OCI-LY7 (cell line): ENCODE data around the gene ATAD3C. TPM values are rescaled to one million over a fixed set of nuclear protein-coding genes. Genes with fewer than 3 reads are reported as not detected.
"Not testable (repeated sequence)": the region's sequence is repeated elsewhere in the genome, so short reads cannot be mapped to it uniquely, and the experiment has no call there.

Experiments used
- BruUV-seq: library from RNA; stranded (reverse); fragments of 400-500 nt; replicated peaks from 2 replicates; lab custom pipeline; 2021; lab: Mats Ljungman, UMichigan
- CTCF ChIA-PET: fragments of 300-600 bp; sonication (Branson Sonifier 250); formaldehyde crosslinking; loops from one replicate; lab custom pipeline; 2022; ENCODE audit warnings: antibody characterized with exemption; ENCODE audit not compliant: unreplicated experiment; lab: Charles Lee
- POLR2A ChIA-PET: fragments of 300-600 bp; sonication (Branson Sonifier 250); formaldehyde crosslinking; loops from one replicate; lab custom pipeline; 2022; ENCODE audit warnings: antibody characterized with exemption; lab: Charles Lee
- DNase-seq: peaks from one replicate; pipeline ENCODE4 v3.0.0-alpha.2; 2015; ENCODE audit warnings: low spot score
- H2AFZ ChIP-seq: fragments of 200-600 bp; sonication (generic), shearing (Covaris generic); 2 replicates; pipeline ENCODE4 v1.6.1; 2014; ENCODE audit warnings: mild to moderate bottlenecking, antibody characterized with exemption, low read length, moderate library complexity
- H3K27ac ChIP-seq: fragments of 200-600 bp; sonication (generic); 2 replicates; pipeline ENCODE4 v1.5.1; 2014; ENCODE audit warnings: mixed run types, low read depth, mild to moderate bottlenecking, moderate library complexity, low read length, inconsistent platforms; ENCODE audit not compliant: poor library complexity, severe bottlenecking
- H3K36me3 ChIP-seq: fragments of 200-600 bp; sonication (generic); 2 replicates; pipeline ENCODE4 v1.6.1; 2014; ENCODE audit warnings: mild to moderate bottlenecking, antibody characterized with exemption, low read length, moderate library complexity, mixed read lengths; ENCODE audit not compliant: insufficient read depth
- H3K4me1 ChIP-seq: fragments of 200-600 bp; sonication (generic); 2 replicates; pipeline ENCODE4 v1.5.1; 2014; ENCODE audit warnings: mild to moderate bottlenecking, low read length; ENCODE audit not compliant: insufficient read depth, poor library complexity, severe bottlenecking
- H3K4me2 ChIP-seq: fragments of 200-600 bp; sonication (generic); 2 replicates; pipeline ENCODE4 v1.6.1; 2014; ENCODE audit warnings: mild to moderate bottlenecking, low read length
- H3K4me3 ChIP-seq: fragments of 200-600 bp; sonication (generic); 2 replicates; pipeline ENCODE4 v1.5.1; 2014; ENCODE audit warnings: mild to moderate bottlenecking, low read depth, low read length; ENCODE audit not compliant: poor library complexity, severe bottlenecking
- H3K79me2 ChIP-seq: fragments of 200-600 bp; sonication (generic); 2 replicates; pipeline ENCODE4 v1.6.1; 2016; ENCODE audit warnings: low read depth, mild to moderate bottlenecking, low read length, moderate library complexity, mixed read lengths; ENCODE audit not compliant: insufficient read depth
- H3K9me2 ChIP-seq: fragments of 200-600 bp; sonication (generic); 2 replicates; pipeline ENCODE4 v1.6.1; 2016; ENCODE audit warnings: mild to moderate bottlenecking, low read length, mixed read lengths; ENCODE audit not compliant: insufficient read depth
- H3K9me3 ChIP-seq: fragments of 200-600 bp; sonication (generic); 2 replicates; pipeline ENCODE4 v1.6.1; 2014; ENCODE audit warnings: mild to moderate bottlenecking, mixed run types, low read length, mixed read lengths
- H4K20me1 ChIP-seq: fragments of 200-600 bp; sonication (generic); 2 replicates; pipeline ENCODE4 v1.6.1; 2014; ENCODE audit warnings: mild to moderate bottlenecking, antibody characterized with exemption, low read length, moderate library complexity, mixed read lengths; ENCODE audit not compliant: insufficient read depth
- CTCF ChIP-seq: fragments of 200-600 bp; sonication (generic); conservative IDR thresholded peaks from 2 replicates; pipeline ENCODE4 v1.5.1; 2014; ENCODE audit warnings: mild to moderate bottlenecking, antibody characterized with exemption, low read length, moderate library complexity, mixed read lengths
- EZH2phosphoT487 ChIP-seq: fragments of 200-600 bp; sonication (generic); IDR thresholded peaks from 2 replicates; pipeline ENCODE4 v1.6.1; 2018; ENCODE audit warnings: low read depth, borderline replicate concordance, mild to moderate bottlenecking, mixed run types, antibody characterized with exemption, low read length, moderate library complexity, mixed read lengths
- intact Hi-C: fragments of 100-400 bp; cut with micrococcal nuclease; formaldehyde crosslinking; loops from one replicate; pipeline ENCODE4 v1.10.0; 2022; ENCODE audit not compliant: unreplicated experiment
- total RNA-seq, 2 experiments: library from RNA; depleted of rRNA in 1 of 2; stranded (reverse); fragments of >200 nt in 1 of 2; shearing (Covaris generic) in 1 of 2; gene quantifications; 2 replicates each; pipeline ENCODE4 v1.2.3, GENCODE V29; 2014 to 2022

ATAD3C gene
- total RNA-seq, 2 experiments from 2014 or later, result 1.6 to 3.0 TPM

- ChIA-PET CTCF (no interaction called here), POLR2A (no interaction called here)
- no peak for DNase-seq
- no TSS peak for BruUV-seq
- Histone ChIP-seq H3K27ac (no peak overlapping the region), H3K4me2 (no peak overlapping the region), H3K4me1 (no peaks in the 10 kb centered on the region), H3K36me3 (peaks cover 80% of the 10 kb centered on the region), H3K9me3 (peaks cover 5% of the 10 kb centered on the region; the same call in 1 of the 2 replicates), H3K9me2 (no peaks in the 10 kb centered on the region), H3K4me3 (no peak overlapping the region), H4K20me1 (no peaks in the 10 kb centered on the region), H2AFZ (no peak overlapping the region), H3K79me2 (no peaks in the 10 kb centered on the region)
- TF ChIP-seq EZH2phosphoT487, result no peak
- TF ChIP-seq CTCF, result no peak
- intact Hi-C loops, result no loop called here
These were observed 41.2 kb downstream of the ATAD3C start for GRCh38 chr1:1490633-1491230.

DNA sequence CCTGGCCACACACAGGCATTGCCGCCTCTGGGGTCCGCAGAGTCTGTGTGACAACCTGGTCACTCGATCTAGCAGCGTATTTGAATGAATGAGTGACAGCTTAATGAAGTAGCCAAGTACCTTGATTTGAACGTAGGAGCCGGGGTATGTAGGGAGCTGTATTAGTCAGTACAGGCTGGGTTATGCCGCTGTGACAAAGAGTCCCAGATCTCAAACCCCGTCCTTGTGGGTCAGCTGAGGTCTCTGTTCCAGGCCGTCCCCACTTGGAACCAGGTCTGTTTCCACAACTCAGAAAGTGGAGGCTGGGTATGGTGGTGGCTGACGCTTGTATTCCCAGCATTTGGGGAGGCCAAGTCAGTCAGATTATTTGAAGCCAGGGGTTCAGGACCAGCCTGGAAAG, 42.1 kb downstream of the ATAD3C start:
- ChIA-PET POLR2A (no interaction called here), CTCF (no interaction called here)
- H3K27ac ChIP-seq, result no peak overlapping the region
- no peak overlapping the region for H2AFZ ChIP-seq
- peaks cover 5% of the 10 kb centered on the region; the same call in 1 of the 2 replicates for H3K9me3 ChIP-seq
- BruUV-seq, result no TSS peak
- no peak for TF ChIP-seq EZH2phosphoT487
- TF ChIP-seq CTCF, result no peak
- H4K20me1 ChIP-seq, result no peaks in the 10 kb centered on the region
- no peak overlapping the region for H3K4me3 ChIP-seq
- H3K36me3 ChIP-seq, result peaks cover 79% of the 10 kb centered on the region
- no peaks in the 10 kb centered on the region for H3K4me1 ChIP-seq
- H3K79me2 ChIP-seq, result no peaks in the 10 kb centered on the region
- intact Hi-C loops, result no loop called here
- DNase-seq, result no peak
- no peak overlapping the region for H3K4me2 ChIP-seq
- no peaks in the 10 kb centered on the region for H3K9me2 ChIP-seq

DNA sequence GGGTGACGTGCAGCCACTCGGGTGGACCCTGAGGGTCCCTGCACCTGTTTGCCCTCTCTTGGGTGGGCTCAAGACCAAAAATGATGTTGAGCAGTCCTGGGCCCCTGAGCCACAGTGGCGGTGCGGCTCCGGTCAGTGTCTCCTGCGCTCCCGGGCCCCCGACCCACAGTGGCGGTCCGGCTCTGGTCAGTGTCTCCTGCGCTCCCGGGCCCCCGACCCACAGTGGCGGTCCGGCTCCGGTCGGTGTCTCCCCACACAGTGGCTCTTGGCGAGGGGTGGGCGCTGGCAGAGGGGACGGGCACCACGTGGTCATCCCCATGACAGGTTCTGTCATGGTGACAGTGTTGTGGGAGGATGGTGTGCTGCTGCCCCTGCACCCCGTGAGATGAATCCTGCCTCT, 44.8 kb downstream of the ATAD3C start:
- H3K4me2 ChIP-seq, H3K79me2 ChIP-seq, CTCF ChIA-PET, H3K4me3 ChIP-seq, intact Hi-C loops, H3K9me2 ChIP-seq, BruUV-seq, H2AFZ ChIP-seq, DNase-seq, POLR2A ChIA-PET, H3K9me3 ChIP-seq, H3K27ac ChIP-seq, H4K20me1 ChIP-seq, H3K4me1 ChIP-seq: not testable (repeated sequence)
- peaks cover 59% of the 10 kb centered on the region for H3K36me3 ChIP-seq

DNA sequence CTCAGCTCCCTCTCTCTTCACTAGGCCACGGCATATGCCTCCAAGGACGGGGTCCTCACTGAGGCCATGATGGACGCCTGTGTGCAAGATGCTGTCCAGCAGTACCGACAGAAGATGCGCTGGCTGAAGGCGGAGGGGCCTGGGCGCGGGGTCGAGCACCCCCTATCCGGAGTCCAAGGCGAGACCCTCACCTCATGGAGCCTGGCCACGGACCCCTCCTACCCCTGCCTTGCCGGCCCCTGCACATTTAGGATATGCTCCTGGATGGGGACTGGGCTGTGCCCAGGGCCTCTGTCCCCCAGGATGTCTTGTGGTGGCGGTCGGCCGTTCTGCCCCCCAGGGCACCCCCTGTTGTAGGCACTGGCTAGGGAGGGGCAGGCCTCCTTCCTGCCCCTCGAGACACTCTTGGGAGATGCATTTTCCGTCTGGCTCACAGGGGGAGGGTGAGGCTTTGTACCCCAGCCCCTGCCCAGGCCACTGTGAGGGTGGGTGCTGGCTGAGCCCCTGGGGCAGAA, 46.0 kb downstream of the ATAD3C start:
- intact Hi-C loops, result not testable (repeated sequence)

More for the DNA sequence above, 46.0 kb downstream of the ATAD3C start:
- H3K79me2 ChIP-seq, H3K4me3 ChIP-seq, DNase-seq, CTCF ChIA-PET, BruUV-seq, H3K4me1 ChIP-seq, POLR2A ChIA-PET, H4K20me1 ChIP-seq, H2AFZ ChIP-seq, H3K4me2 ChIP-seq, H3K9me3 ChIP-seq, H3K27ac ChIP-seq, H3K9me2 ChIP-seq: not testable (repeated sequence)
- H3K36me3 ChIP-seq, result peaks cover 47% of the 10 kb centered on the region
